GM21786 (cell line): ENCODE measurements around the gene COL5A1.

Source experiments
- ATAC-seq: cut with Tn5 transposase; IDR thresholded peaks from one replicate; pipeline ENCODE4 v1.9.1; 2021; ENCODE audit not compliant: unreplicated experiment

Gene COL5A1

DNA sequence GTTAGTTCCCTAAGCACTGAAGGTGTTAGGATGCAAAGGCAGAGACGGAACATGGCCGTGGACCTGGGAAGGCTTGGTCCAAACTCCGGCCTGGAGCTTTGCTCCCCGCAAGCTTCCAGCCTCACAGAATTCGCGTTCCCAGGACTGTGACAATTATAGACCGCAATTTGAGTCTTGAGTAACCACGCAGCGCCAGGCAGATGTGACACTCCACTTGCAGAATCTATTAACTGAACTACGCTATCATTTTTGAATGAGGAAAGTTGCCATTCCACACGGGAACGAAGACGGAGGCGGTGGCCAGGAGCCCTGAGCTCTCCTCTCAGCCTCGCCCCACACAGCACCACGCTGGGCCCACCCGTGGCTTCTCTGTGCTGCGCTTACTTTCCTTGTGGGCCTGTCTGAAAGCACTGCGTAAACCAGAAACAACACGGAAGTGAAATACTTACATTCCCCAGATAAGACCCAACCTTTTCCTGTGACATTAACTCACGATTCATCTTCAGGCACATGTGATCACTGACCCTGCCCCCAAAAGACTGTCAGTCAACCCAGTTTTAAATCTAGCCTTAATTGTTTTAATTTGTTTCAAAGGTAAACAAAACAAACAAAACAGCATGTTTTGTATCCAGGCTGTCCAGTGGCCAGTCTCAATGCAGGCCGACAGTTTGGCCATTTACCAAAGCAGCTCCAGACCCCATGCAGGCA lies 16.1 kb upstream of the COL5A1 start:
- no peak for ATAC-seq

- ATAC-seq: no peak
Measured at GRCh38 chr9:134626069-134626423, 15.6 kb upstream of the COL5A1 start.

GRCh38 chr9:134626571-134627416 lies 14.8 kb upstream of the COL5A1 start:
- ATAC-seq: no peak

GRCh38 chr9:134627417-134628353 lies 13.9 kb upstream of the COL5A1 start:
- ATAC-seq: no peak

DNA sequence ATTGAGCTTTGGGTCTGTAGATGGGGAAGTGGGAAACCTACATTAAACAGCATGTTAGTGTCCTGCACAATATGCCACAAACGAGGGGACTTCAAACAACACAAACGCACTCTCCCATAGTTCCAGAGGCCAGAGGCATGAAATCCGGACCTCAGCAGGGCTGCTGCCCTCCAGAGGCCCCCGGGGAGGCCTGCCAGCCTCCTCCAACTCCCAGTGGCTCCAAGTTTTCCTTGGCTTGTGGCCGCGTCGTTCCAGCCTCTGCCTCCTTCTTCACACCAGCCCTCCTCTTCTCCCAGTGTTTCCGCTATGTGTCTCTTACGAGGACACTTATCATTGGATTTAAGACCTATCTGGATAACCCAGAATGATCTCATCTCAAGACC lies 13.3 kb upstream of the COL5A1 start:
- no peak for ATAC-seq

DNA sequence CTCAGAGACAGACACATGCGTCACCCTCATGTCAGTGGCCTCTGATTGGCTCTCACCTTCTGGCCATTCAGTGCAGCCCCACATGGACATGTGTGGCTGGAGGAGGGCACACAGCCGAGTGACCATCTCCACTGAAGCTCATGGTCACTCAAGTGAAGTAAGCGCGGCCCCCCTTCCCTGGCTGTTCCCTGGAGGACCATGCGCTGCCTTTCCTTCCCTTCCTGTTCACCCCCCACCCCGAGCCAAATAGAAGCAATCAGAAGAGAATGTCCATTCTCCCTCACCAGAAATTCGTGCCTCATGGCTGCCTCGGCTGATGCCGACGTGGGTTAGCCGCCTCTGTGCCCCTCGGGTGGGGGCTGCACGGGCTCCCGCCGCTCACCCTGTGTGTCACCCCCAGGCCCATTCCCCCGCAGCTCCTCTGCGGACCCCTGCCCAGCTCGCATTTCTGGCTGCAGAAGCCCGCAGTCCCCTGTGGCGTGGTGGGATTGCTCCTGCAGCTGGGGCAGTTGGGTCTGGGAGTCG lies 12.5 kb upstream of the COL5A1 start:
- ATAC-seq: no peak

DNA sequence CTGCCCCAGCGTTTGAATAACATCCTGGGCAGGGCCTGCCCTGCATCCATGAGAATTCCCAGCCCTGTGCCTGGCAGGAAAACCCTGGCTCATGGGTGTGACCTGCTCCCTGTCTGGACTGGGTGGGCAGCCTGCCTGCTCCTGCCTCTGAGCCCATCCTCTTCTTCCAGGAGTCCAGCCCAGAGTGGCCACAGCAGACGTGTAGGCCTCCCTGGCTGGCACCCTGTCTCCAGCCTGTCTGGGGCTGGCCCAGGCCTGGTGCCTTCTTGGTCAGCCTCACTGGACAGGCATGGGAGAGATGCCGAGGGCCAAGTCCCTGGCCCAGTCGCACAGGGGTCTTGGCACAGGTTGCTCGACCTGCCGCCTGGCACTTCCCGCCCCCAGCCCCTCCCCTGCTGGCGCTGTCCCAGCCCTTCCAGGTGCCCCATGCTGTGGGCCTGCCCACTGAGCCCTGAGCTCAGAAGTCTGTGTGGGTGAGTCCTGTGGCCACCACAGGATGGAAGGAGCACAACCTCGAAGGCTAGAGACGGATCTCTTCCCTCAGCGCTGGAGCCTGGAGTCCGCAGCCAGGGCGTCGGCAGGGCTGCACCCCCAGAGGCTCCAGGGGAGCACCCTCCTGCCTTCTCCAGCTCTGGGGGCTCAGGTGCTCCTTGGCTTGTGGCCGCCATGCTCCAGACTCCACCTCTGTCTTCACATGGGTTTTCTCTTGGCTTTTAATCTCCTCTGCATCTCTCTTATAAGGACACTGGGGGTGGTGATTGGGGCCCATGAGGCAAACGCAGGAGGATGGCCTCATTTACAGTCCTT lies 11.8 kb upstream of the COL5A1 start:
- ATAC-seq: no peak

DNA sequence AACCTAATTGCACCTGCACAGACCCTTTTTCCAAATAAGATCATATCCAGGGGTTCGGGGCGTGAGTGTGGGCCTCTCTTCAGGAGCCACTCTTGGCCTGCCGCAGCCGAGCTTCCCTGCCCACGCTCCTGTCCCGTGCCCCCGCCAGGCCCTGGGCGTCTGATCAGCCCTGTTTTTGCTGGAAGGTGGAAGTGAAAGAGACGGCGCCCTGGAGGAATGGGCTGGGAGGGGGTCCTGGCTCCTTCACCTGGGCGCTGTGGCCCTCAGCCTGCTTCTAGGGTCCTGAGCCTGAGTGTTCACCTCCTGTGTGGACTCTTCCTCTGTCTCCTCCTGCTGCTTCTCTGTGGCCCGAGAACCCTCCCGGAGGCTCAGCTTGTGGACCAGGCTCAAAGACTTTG lies 11.2 kb upstream of the COL5A1 start:
- ATAC-seq: no peak

- ATAC-seq: no peak
Measured at GRCh38 chr9:134630861-134631260, 10.7 kb upstream of the COL5A1 start.

- no peak for ATAC-seq
Measured at GRCh38 chr9:134631881-134632280, 9.7 kb upstream of the COL5A1 start.

DNA sequence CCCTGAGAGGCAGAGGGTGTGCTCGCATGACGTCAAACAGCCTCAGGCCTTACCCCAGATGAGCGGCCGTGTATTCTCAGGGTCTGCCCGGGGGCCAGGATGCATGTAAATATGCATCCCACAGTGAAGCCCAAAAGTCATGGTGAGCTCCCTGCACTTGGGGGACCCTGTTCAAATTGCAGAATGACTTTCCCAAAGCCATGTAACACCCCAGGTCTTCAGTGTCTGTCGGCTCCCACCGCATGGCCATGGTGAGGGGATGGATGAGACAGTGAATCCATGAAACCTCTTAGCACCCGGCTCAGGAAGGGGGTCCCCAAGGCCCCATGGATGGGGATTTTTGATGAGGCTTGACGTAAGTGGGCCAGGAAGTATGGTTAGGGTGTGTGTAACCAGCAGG lies 9.3 kb upstream of the COL5A1 start:
- ATAC-seq: no peak

- no peak for ATAC-seq
Measured at GRCh38 chr9:134633362-134634142, 8.1 kb upstream of the COL5A1 start.

- ATAC-seq: no peak
Measured at GRCh38 chr9:134634176-134634575, 7.4 kb upstream of the COL5A1 start.

DNA sequence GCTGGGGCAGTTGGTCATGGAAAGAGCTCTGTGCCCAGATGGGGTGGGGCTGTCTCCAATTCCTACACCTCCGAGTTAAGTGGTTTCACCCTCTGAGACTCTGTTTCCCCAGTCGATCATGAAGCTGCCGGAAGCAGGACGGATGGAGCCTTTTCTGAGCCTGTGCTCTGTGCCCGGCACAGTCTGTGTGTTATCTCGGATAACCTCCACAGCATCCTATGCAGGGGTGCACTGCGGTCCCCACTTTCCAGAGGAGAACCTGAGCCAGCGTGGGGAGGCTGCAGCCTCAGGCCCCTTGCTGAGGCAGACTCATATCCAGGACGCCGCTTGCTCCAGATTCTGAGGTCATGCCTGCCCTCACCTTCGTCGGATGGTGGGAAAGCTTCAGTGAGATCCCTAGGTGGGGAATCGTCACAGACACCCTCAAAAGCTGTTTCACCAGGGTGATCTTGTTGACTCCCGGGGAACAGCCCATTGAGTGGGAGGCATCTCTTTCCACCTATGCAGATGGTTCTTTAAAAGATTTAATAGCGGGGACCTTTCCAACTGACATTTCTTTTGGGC lies 6.9 kb upstream of the COL5A1 start:
- ATAC-seq: no peak

DNA sequence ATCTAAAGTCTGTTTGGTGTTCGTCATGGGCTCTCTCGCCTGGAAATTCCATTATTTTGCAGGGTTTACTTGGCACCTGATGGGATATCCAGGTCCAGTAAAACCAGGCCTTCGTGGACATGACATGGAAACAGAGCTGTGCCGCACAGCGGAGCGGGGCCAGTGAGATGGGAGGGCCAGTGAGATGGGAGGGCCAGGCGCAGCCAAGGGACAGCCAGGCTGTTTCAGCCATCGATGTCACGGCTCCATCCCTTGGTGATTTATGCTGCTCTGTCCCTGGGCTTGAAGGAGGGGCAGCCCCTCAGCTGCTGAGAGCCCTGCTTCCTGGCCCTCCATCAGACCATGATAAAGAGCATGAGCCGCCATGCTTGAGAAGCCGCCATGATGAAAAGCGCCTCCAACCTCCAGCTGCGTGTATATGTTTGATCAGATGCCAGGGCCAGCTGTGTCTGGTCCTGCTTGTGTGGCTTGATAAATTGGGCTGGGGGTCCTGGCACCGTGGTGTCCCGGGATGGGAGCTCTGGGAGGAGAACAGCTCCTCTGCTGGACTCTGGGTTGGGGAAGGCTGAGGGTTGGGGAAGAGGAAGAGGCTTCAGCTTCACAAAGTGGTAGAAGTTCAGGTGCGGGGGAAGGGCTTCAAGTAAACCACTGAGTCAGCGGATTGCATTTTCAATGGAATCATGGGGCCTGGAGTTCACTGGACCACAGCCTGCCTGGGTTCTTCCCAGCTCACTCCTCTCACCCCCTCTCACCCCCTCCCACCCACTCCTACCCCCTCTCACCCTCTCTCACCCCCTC lies 6.1 kb upstream of the COL5A1 start:
- no peak for ATAC-seq

- no peak for ATAC-seq
Measured at GRCh38 chr9:134636149-134636507, 5.5 kb upstream of the COL5A1 start.

DNA sequence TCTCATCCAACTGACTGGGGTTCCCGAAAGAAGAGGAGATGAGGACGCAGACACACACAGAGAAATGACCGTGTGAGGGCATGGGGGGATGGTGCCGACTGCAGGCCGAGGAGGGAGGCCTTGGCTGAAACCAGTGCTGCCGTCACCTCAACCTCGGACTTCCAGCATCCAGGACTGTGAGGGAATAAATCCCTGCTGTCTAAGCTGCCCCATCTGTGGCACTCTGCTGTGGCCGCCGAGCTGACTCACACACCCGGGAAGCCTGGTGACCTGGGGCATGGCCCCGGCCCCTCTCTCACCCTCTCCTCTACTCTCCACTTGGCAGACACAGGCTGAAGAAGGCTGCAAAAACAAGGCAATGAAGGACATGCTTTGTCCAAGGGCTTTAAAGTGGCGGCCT lies 4.4 kb upstream of the COL5A1 start:
- no peak for ATAC-seq

DNA sequence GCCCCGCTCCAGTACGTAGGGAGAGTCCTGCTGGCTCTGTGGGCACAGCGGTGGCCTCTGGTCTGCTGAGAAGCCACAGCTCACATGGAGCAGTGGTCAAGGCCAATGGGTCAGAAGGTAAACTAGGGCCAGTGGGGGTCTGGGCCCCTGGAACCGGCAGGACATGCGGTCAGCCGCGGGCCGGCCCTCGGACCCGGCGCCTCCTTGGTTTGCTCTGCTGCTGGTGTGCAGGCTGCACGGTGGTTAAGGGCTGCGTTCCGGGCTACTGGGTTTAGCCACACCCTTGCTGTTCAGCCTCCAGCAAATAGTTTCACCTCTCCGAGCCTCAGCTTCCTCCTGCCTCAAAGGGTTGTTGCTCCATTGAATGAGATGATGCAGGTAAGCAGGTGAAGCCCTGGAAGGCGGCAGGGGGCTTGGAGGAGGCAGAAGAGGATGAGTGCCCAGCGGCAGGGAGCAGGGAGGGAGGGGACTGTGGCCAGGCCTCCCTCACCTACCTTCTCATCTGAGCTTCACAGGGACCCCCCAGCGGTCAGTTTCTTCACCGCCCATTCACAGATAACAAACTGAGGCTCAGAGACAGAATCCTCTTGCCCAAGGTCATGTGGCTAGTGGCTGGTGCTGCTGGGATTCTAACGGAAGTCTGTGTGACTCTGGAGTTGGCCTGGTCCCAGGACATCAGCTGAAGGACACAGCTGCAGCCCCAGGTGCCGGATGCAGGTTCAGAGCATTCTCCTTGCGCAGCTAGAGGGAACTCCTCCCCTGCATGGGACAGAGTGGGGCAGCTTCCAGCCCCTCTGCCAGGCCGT lies 3.7 kb upstream of the COL5A1 start:
- no peak for ATAC-seq
